Stomach (tissue), 9 donors: Measurements from ENCODE around the gene XCR1. TPM values are rescaled to one million over a fixed set of nuclear protein-coding genes. Genes with fewer than 3 reads are reported as not detected.

Experiments
- DNase-seq, 2 donors: peaks; one replicate each; pipeline versions ENCODE4 v3.0.0 to v3.0.0-alpha.2; 2013 to 2019
- H3K27ac ChIP-seq, 5 donors: fragments of 200-600 bp in 4 of 5; sonication (generic) in 4 of 5; one replicate each; pipeline ENCODE4 v1.5.1; 2013 to 2019; ENCODE audit warnings: mild to moderate bottlenecking in 1 of 5, moderate library complexity in 1 of 5
- H3K27me3 ChIP-seq, 3 donors: fragments of 200-600 bp; sonication (generic); one replicate each; pipeline ENCODE4 v1.5.1; 2017 to 2019; ENCODE audit warnings: mixed run types in 1 of 3
- H3K36me3 ChIP-seq, 4 donors: fragments of 200-600 bp; sonication (generic); 1 replicate in 3 of 4; 2 replicates in 1 of 4; pipeline ENCODE4 v1.5.1; 2016 to 2019
- H3K4me1 ChIP-seq, 4 donors: fragments of 200-600 bp; sonication (generic); one replicate each; pipeline ENCODE4 v1.5.1; 2016 to 2019
- H3K4me3 ChIP-seq, 4 donors: fragments of 200-600 bp; sonication (generic) in 3 of 4; one replicate each; pipeline ENCODE4 v1.5.1; 2016 to 2019; ENCODE audit warnings: mild to moderate bottlenecking in 1 of 4
- H3K9me3 ChIP-seq, 4 donors: fragments of 200-600 bp; sonication (generic); one replicate each; pipeline ENCODE4 v1.5.1; 2016 to 2019
- EP300 ChIP-seq: sonication (generic); formaldehyde crosslinking; IDR thresholded peaks from one replicate; pipeline ENCODE4 v1.6.1; 2017; ENCODE audit warnings: antibody characterized with exemption
- POLR2A ChIP-seq, 4 donors: fragments of 450-650 bp; IDR thresholded peaks; one replicate each; pipeline ENCODE4 v1.6.1; 2016; ENCODE audit warnings: antibody characterized with exemption in 4 of 4, control low read depth in 2 of 4, mild to moderate bottlenecking in 1 of 4, moderate library complexity in 1 of 4
- POLR2AphosphoS5 ChIP-seq, 3 donors: sonication (generic); formaldehyde crosslinking; IDR thresholded peaks; one replicate each; pipeline ENCODE4 v1.6.1; 2016; ENCODE audit warnings: antibody characterized with exemption in 3 of 3
- WGBS, 5 donors: extraction: QIAGEN DNeasy Blood & Tissue Kit in 3 of 5; methylation state at CpG; one replicate each; pipeline versions ENCODE4 v1.1.5 to v1.1.7; 2013 to 2018; 5-methylcytosine and 5-hydroxymethylcytosine counted together
- intact Hi-C: fragments of 100-400 bp; cut with DNase I; formaldehyde crosslinking; loops from one replicate; pipeline ENCODE4 v1.15.1; 2023; ENCODE audit warnings: low total_unique reads
- polyA plus RNA-seq, 3 donors: library from polyadenylated mRNA; stranded (reverse); fragments of 200-250 nt; gene quantifications; one replicate each; pipeline ENCODE4 v1.2.3, GENCODE V29; 2013
- total RNA-seq, 5 donors: library from RNA; depleted of rRNA; stranded (reverse); fragments of >200 nt; gene quantifications; one replicate each; pipeline versions ENCODE4 v1.1.0 to v1.2.3, GENCODE V29; 2014 to 2016
- TF ChIP-seq, protein P1 (sequence below), 7 experiments: fragments of 450-650 bp in 4 of 7; fragments of 200-600 bp in 3 of 7; sonication (generic) in 3 of 7; IDR thresholded peaks; one replicate each; pipeline ENCODE4 v1.5.1; 2016 to 2019; ENCODE audit warnings: antibody characterized with exemption in 7 of 7, control low read depth in 2 of 7, mild to moderate bottlenecking in 1 of 7
- donor health status: healthy with polysubstance abuse.
- donor health status: Bipolar disorder and iron deficiency.
- donor health status: healthy.

Gene XCR1
- total and polyA plus RNA-seq, 8 donors = under 0.01 to 0.37 (median 0.08) TPM; not detected in 4

DNA sequence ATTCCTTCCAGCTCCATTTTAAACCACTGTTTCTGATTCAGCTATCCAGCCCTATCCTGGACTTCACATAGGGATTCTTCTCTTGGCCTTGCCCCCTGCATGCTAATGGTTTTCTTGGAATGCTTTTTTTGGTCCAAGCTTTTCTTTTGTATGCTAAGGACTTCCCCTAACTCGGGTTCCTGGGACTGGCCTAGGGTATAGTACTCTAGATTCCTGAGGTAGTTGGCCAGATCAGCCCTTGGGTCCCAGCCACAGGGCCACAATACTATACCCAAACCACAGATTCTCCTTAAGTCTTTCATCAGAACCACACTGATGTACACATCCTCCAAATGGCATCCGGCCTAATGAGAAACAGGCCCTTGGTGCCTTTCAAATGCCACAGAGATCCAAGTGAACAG is 34.5 kb downstream of the XCR1 start:
- no peaks in the 10 kb centered on the region for H3K9me3 ChIP-seq
- no peaks in the 10 kb centered on the region for H3K36me3 ChIP-seq
- no peaks in the 10 kb centered on the region for H3K27me3 ChIP-seq
- H3K4me1 ChIP-seq = peaks cover 71 to 83% (median 75%) of the 10 kb centered on the region in 4 donors
- 43 to 66% (median 59%) methylated on average over 2 of the region's 2 CpGs for WGBS, 5 donors
- intact Hi-C loops = no loop called here
- no peak for DNase-seq
- TF ChIP-seq EP300 (no peak), POLR2AphosphoS5 (IDR thresholded peaks at IDR 0.05) (peak in 1 of 3 donors; percentile 6)
- peak overlapping the region; percentile 61 to 99 (median 96) for H3K27ac ChIP-seq
- H3K4me3 ChIP-seq = no peak overlapping the region

DNA sequence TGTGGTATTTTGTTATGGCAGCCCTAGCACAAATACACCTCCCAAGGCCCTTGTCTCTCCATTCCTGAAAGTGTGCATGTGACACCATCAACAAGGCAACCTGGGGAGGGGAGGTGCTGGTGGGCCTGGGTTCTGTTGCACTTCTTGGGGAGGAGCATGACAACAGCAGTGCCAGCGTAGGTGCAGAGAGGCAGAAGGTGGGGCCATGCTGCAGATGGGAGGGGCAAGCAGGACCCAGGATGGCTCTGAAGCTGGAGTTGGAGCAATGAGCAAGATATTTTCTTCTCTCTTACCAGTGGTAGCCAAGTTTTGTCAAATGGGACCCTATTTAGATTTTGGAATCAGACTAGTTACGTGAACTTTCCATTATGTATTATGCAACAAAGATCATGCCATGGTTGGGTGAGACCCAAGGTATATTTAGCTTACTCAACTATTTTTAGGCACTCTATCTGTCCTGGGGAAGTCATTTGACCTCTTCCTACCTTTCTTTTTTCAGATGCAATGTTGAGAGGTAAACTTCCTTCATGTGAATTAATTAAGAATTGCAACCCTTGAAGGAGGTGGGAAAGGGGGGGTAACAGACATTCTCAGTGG is 35.1 kb downstream of the XCR1 start:
- Histone ChIP-seq H3K27ac (peak overlapping the region; percentile 61 to 99 (median 96)), H3K4me1 (peaks cover 77 to 89% (median 81%) of the 10 kb centered on the region in 4 donors), H3K36me3 (no peaks in the 10 kb centered on the region), H3K4me3 (no peak overlapping the region), H3K27me3 (no peaks in the 10 kb centered on the region), H3K9me3 (no peaks in the 10 kb centered on the region)
- TF ChIP-seq EP300 = no peak
- peak in 1 of 3 donors; percentile 60 for TF ChIP-seq POLR2AphosphoS5 (IDR thresholded peaks at IDR 0.05)
- intact Hi-C loops = no loop called here
- WGBS, 5 donors = 36 to 68% (median 52%) methylated on average over 2 of the region's 2 CpGs
- DNase-seq = no peak

DNA sequence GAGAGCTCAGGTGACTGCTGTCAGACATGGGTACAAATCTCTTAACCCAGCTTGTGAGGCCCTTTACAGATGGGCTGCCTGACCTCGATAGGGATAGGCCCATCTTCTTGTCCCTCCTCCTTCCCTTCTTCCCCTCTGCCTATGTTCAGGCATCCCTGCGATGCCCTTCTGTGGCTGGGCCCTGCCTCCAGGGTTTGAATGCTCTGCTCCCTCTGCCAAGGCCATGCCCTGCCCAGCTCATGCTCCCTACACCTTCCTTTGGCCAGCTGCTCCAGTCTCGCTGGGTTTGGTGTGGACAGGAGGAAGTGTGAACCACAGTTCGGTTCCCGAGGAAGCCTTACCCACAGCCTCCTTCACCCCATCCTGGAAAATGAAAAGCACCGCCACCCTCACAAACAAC is 35.9 kb downstream of the XCR1 start:
- Histone ChIP-seq H3K27ac (peak overlapping the region; percentile 17 to 99 (median 96)), H3K36me3 (no peaks in the 10 kb centered on the region), H3K4me1 (peaks cover 84 to 92% (median 89%) of the 10 kb centered on the region in 4 donors), H3K4me3 (no peak overlapping the region), H3K27me3 (no peaks in the 10 kb centered on the region), H3K9me3 (no peaks in the 10 kb centered on the region)
- TF ChIP-seq EP300 (no peak), POLR2AphosphoS5 (IDR thresholded peaks at IDR 0.05) (no peak), POLR2A (IDR thresholded peaks at IDR 0.05) (no peak)
- TF ChIP-seq, protein P1, sequence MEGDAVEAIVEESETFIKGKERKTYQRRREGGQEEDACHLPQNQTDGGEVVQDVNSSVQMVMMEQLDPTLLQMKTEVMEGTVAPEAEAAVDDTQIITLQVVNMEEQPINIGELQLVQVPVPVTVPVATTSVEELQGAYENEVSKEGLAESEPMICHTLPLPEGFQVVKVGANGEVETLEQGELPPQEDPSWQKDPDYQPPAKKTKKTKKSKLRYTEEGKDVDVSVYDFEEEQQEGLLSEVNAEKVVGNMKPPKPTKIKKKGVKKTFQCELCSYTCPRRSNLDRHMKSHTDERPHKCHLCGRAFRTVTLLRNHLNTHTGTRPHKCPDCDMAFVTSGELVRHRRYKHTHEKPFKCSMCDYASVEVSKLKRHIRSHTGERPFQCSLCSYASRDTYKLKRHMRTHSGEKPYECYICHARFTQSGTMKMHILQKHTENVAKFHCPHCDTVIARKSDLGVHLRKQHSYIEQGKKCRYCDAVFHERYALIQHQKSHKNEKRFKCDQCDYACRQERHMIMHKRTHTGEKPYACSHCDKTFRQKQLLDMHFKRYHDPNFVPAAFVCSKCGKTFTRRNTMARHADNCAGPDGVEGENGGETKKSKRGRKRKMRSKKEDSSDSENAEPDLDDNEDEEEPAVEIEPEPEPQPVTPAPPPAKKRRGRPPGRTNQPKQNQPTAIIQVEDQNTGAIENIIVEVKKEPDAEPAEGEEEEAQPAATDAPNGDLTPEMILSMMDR (IDR thresholded peaks at IDR 0.05) = no peak
- intact Hi-C loops = no loop called here
- 58 to 83% (median 76%) methylated on average over 6 of the region's 6 CpGs for WGBS, 5 donors
- DNase-seq = no peak

DNA sequence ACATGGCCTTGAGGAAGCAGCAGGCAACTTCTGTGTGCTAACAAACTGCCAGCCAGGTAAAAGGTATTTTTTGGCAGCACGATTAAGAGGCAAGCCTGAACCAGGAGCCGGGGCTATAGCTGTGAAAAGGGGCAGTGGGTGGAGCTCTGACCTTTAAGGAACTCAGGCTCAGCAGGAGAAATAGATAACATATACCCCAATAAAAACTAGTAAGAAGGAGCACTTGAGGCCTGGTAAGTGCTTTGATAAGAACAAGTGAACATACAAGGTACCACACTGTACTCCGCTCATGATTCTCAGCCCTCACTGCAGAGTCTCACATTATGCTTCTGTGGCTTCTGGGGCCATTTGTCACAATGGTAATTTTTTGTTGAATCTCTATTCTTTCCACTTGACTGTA is 37.1 kb downstream of the XCR1 start:
- no peak for DNase-seq
- WGBS, 5 donors = 18 to 76% (median 42%) methylated on average over 3 of the region's 3 CpGs
- no peaks in the 10 kb centered on the region for H3K27me3 ChIP-seq

DNA sequence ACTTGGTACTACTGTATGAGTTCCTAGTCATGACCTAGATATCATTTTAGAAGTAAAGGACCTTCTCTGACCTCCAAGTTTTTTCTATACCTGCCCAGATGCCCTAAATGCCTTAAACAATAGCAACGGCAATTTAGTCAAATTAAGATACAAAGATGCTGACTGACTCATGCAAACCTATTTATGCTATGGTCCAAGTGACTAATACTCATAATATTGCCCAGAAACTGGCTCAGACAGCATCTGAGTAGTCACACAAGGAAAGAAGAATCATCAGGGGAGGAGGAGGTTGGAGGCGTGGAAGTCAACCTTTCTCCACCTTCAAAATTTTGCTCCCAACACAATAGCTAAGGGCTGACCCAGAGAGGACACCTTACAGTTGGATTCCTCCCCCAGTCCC is 38.5 kb downstream of the XCR1 start:
- Histone ChIP-seq H3K4me3 (no peak overlapping the region), H3K27ac (peak overlapping the region; percentile 66 to 97 (median 91)), H3K9me3 (no peaks in the 10 kb centered on the region), H3K27me3 (no peaks in the 10 kb centered on the region), H3K36me3 (peaks cover 4 to 10% (median 9%) of the 10 kb centered on the region in 4 donors), H3K4me1 (peaks cover 95 to 100% (median 99%) of the 10 kb centered on the region in 4 donors)
- WGBS, 5 donors = 52 to 65% (median 64%) methylated on average over 2 of the region's 2 CpGs
- intact Hi-C loops = no loop called here
- no peak for DNase-seq
- TF ChIP-seq, protein P1 (IDR thresholded peaks at IDR 0.05) = no peak
- peak in 1 of 3 donors; percentile 32 for TF ChIP-seq POLR2AphosphoS5 (IDR thresholded peaks at IDR 0.05)

More for the DNA sequence above, 37.1 kb downstream of the XCR1 start:
- TF ChIP-seq EP300 (no peak), POLR2A (IDR thresholded peaks at IDR 0.05) (no peak), POLR2AphosphoS5 (IDR thresholded peaks at IDR 0.05) (no peak)
- TF ChIP-seq, protein P1 (IDR thresholded peaks at IDR 0.05) = no peak
- Histone ChIP-seq H3K27ac (peak overlapping the region; percentile 66 to 97 (median 91)), H3K4me3 (no peak overlapping the region), H3K4me1 (peaks cover 90 to 98% (median 95%) of the 10 kb centered on the region in 4 donors), H3K9me3 (no peaks in the 10 kb centered on the region), H3K36me3 (no peaks in the 10 kb centered on the region)
- intact Hi-C loops = no loop called here
